ENCODE results near the gene PTPRH.

Gene PTPRH

GRCh38 chr19:55178781-55179599 is 30.3 kb downstream of the PTPRH start:
- Histone ChIP-seq H3F3A (ENCODE audit: insufficient read depth, low read length) (no peaks in the 10 kb centered on the region), H3K9me2 (ENCODE audit: low read depth, low read length) (no peaks in the 10 kb centered on the region), H2AFZ (ENCODE audit: low read length) (no peak overlapping the region), H4K20me1 (ENCODE audit: insufficient read depth, low read length) (no peaks in the 10 kb centered on the region), H3K79me2 (ENCODE audit: insufficient read depth, low read length) (no peaks in the 10 kb centered on the region), H3K9me3 (ENCODE audit: low read length) (no peaks in the 10 kb centered on the region), H3K27ac (ENCODE audit: low read depth, low read length, poor library complexity, severe bottlenecking) (no peak overlapping the region), H3K9ac (ENCODE audit: low read length) (no peak overlapping the region), H3K4me3 (ENCODE audit: low read depth, low read length, poor library complexity, severe bottlenecking) (peak overlapping the region; percentile 55), H3K4me1 (ENCODE audit: insufficient read depth, low read length, severe bottlenecking) (peaks cover 16% of the 10 kb centered on the region), H3K27me3 (ENCODE audit: insufficient read depth, low read length) (peaks cover 3% of the 10 kb centered on the region; the same call in 1 of the 2 replicates), H3K36me3 (ENCODE audit: insufficient read depth, low read length) (no peaks in the 10 kb centered on the region), H3K4me2 (ENCODE audit: low read length) (peak overlapping the region; percentile 72)
- TF ChIP-seq EZH2 (IDR thresholded peaks at IDR 0.05; ENCODE audit: borderline replicate concordance, low read length): no peak
- TF ChIP-seq, protein P1, sequence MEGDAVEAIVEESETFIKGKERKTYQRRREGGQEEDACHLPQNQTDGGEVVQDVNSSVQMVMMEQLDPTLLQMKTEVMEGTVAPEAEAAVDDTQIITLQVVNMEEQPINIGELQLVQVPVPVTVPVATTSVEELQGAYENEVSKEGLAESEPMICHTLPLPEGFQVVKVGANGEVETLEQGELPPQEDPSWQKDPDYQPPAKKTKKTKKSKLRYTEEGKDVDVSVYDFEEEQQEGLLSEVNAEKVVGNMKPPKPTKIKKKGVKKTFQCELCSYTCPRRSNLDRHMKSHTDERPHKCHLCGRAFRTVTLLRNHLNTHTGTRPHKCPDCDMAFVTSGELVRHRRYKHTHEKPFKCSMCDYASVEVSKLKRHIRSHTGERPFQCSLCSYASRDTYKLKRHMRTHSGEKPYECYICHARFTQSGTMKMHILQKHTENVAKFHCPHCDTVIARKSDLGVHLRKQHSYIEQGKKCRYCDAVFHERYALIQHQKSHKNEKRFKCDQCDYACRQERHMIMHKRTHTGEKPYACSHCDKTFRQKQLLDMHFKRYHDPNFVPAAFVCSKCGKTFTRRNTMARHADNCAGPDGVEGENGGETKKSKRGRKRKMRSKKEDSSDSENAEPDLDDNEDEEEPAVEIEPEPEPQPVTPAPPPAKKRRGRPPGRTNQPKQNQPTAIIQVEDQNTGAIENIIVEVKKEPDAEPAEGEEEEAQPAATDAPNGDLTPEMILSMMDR (IDR thresholded peaks at IDR 0.05; ENCODE audit: low read length): no peak

DNA sequence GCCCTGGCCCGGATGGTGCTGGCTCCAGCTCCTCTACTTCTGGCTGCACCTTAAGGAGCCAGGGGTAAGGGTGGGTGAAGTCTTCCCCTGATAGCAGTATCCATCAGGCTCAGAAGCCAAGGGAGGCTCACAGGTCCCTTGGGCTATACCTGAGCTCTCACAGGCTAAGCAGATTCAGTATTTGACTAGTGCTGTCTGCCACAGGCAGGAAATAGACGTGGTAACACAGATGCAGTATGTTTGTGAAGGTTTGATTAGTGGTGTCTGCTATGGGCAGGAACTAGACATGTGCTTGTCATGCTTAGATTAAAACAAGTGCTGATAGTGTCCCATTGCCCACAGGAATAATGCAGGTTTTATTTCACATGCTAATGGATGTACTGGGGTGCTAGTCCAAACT is 33.2 kb downstream of the PTPRH start:
- no peaks in the 10 kb centered on the region for H3K9me3 ChIP-seq (ENCODE audit: low read length)
- H3K27me3 ChIP-seq (ENCODE audit: insufficient read depth, low read length): peaks cover 8% of the 10 kb centered on the region; the same call in 1 of the 2 replicates
- no peak overlapping the region for H3K9ac ChIP-seq (ENCODE audit: low read length)
- no peak overlapping the region for H2AFZ ChIP-seq (ENCODE audit: low read length)
- no peaks in the 10 kb centered on the region for H4K20me1 ChIP-seq (ENCODE audit: insufficient read depth, low read length)
- no peaks in the 10 kb centered on the region for H3K79me2 ChIP-seq (ENCODE audit: insufficient read depth, low read length)
- no peak overlapping the region for H3K4me2 ChIP-seq (ENCODE audit: low read length)
- TF ChIP-seq, protein P1 (IDR thresholded peaks at IDR 0.05; ENCODE audit: low read length): no peak
- no peak for TF ChIP-seq EZH2 (IDR thresholded peaks at IDR 0.05; ENCODE audit: borderline replicate concordance, low read length)
- no peaks in the 10 kb centered on the region for H3K36me3 ChIP-seq (ENCODE audit: insufficient read depth, low read length)
- H3K4me3 ChIP-seq (ENCODE audit: low read depth, low read length, poor library complexity, severe bottlenecking): no peak overlapping the region
- no peaks in the 10 kb centered on the region for H3F3A ChIP-seq (ENCODE audit: insufficient read depth, low read length)
- H3K27ac ChIP-seq (ENCODE audit: low read depth, low read length, poor library complexity, severe bottlenecking): no peak overlapping the region
- H3K9me2 ChIP-seq (ENCODE audit: low read depth, low read length): no peaks in the 10 kb centered on the region
- H3K4me1 ChIP-seq (ENCODE audit: insufficient read depth, low read length, severe bottlenecking): peaks cover 16% of the 10 kb centered on the region

GRCh38 chr19:55175117-55175867 is 34.0 kb downstream of the PTPRH start:
- Histone ChIP-seq H3K27me3 (ENCODE audit: insufficient read depth, low read length) (peaks cover 8% of the 10 kb centered on the region; the same call in 1 of the 2 replicates), H4K20me1 (ENCODE audit: insufficient read depth, low read length) (no peaks in the 10 kb centered on the region), H3K27ac (ENCODE audit: low read depth, low read length, poor library complexity, severe bottlenecking) (no peak overlapping the region), H3F3A (ENCODE audit: insufficient read depth, low read length) (no peaks in the 10 kb centered on the region), H3K4me1 (ENCODE audit: insufficient read depth, low read length, severe bottlenecking) (peaks cover 16% of the 10 kb centered on the region), H3K9me3 (ENCODE audit: low read length) (no peaks in the 10 kb centered on the region), H3K9me2 (ENCODE audit: low read depth, low read length) (no peaks in the 10 kb centered on the region), H3K9ac (ENCODE audit: low read length) (no peak overlapping the region), H3K36me3 (ENCODE audit: insufficient read depth, low read length) (no peaks in the 10 kb centered on the region), H3K4me3 (ENCODE audit: low read depth, low read length, poor library complexity, severe bottlenecking) (no peak overlapping the region), H3K4me2 (ENCODE audit: low read length) (no peak overlapping the region), H2AFZ (ENCODE audit: low read length) (no peak overlapping the region), H3K79me2 (ENCODE audit: insufficient read depth, low read length) (no peaks in the 10 kb centered on the region)
- TF ChIP-seq EZH2 (IDR thresholded peaks at IDR 0.05; ENCODE audit: borderline replicate concordance, low read length): no peak
- TF ChIP-seq, protein P1 (IDR thresholded peaks at IDR 0.05; ENCODE audit: low read length): no peak

Data from OCI-LY1 (cell line).